Measurements from ENCODE around the gene C1QL4.

Gene C1QL4

GRCh38 chr12:49370539-49370938 is 33.6 kb upstream of the C1QL4 start:
- Histone ChIP-seq H3K4me2 (ENCODE audit: low read length) (peak overlapping the region; percentile 96; the same call in 1 of the 2 replicates), H4K20me1 (ENCODE audit: control insufficient read depth, insufficient read depth, low read depth, low read length) (peaks cover 4% of the 10 kb centered on the region; the same call in 1 of the 2 replicates), H3F3A (ENCODE audit: control insufficient read depth, insufficient read depth) (peaks cover 17% of the 10 kb centered on the region), H3K9me3 (ENCODE audit: control insufficient read depth, insufficient read depth, low read length) (no peaks in the 10 kb centered on the region), H3K4me3 (ENCODE audit: low read length) (no peak overlapping the region), H3K79me2 (ENCODE audit: control insufficient read depth, low read length) (peaks cover 76% of the 10 kb centered on the region), H3K27ac (ENCODE audit: low read depth, low read length) (no peak overlapping the region), H3K36me3 (ENCODE audit: control insufficient read depth, low read length) (peaks cover 9% of the 10 kb centered on the region; the same call in 1 of the 2 replicates), H3K9me2 (replicated peaks; ENCODE audit: control insufficient read depth, low read length) (no peaks in the 10 kb centered on the region), H3K27me3 (ENCODE audit: control insufficient read depth, low read length) (no peaks in the 10 kb centered on the region), H3K4me1 (ENCODE audit: control insufficient read depth, low read length) (peaks cover 33% of the 10 kb centered on the region)
- TF ChIP-seq EZH2phosphoT487 (IDR thresholded peaks at IDR 0.05; ENCODE audit: borderline replicate concordance, low read length), result no peak
- TF ChIP-seq, protein P1, sequence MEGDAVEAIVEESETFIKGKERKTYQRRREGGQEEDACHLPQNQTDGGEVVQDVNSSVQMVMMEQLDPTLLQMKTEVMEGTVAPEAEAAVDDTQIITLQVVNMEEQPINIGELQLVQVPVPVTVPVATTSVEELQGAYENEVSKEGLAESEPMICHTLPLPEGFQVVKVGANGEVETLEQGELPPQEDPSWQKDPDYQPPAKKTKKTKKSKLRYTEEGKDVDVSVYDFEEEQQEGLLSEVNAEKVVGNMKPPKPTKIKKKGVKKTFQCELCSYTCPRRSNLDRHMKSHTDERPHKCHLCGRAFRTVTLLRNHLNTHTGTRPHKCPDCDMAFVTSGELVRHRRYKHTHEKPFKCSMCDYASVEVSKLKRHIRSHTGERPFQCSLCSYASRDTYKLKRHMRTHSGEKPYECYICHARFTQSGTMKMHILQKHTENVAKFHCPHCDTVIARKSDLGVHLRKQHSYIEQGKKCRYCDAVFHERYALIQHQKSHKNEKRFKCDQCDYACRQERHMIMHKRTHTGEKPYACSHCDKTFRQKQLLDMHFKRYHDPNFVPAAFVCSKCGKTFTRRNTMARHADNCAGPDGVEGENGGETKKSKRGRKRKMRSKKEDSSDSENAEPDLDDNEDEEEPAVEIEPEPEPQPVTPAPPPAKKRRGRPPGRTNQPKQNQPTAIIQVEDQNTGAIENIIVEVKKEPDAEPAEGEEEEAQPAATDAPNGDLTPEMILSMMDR (IDR thresholded peaks at IDR 0.05; ENCODE audit: low read depth, low read length, poor library complexity, severe bottlenecking), result no peak

GRCh38 chr12:49369411-49370145 is 32.6 kb upstream of the C1QL4 start:
- H3K4me3 ChIP-seq (ENCODE audit: low read length), result peak overlapping the region; percentile 95
- H3K4me1 ChIP-seq (ENCODE audit: control insufficient read depth, low read length), result peaks cover 34% of the 10 kb centered on the region
- H4K20me1 ChIP-seq (ENCODE audit: control insufficient read depth, insufficient read depth, low read depth, low read length), result no peaks in the 10 kb centered on the region
- H3K79me2 ChIP-seq (ENCODE audit: control insufficient read depth, low read length), result peaks cover 68% of the 10 kb centered on the region
- H3K4me2 ChIP-seq (ENCODE audit: low read length), result peak overlapping the region; percentile 96
- H3K27ac ChIP-seq (ENCODE audit: low read depth, low read length), result 0 out of 2 replicates have a peak overlapping the region, but pooled peaks have one; percentile 5
- H3K9me2 ChIP-seq (replicated peaks; ENCODE audit: control insufficient read depth, low read length), result no peaks in the 10 kb centered on the region
- no peaks in the 10 kb centered on the region for H3K9me3 ChIP-seq (ENCODE audit: control insufficient read depth, insufficient read depth, low read length)
- TF ChIP-seq EZH2phosphoT487 (IDR thresholded peaks at IDR 0.05; ENCODE audit: borderline replicate concordance, low read length), result no peak
- TF ChIP-seq, protein P1 (IDR thresholded peaks at IDR 0.05; ENCODE audit: low read depth, low read length, poor library complexity, severe bottlenecking), result peak; percentile 50
- H3K27me3 ChIP-seq (ENCODE audit: control insufficient read depth, low read length), result no peaks in the 10 kb centered on the region
- H3F3A ChIP-seq (ENCODE audit: control insufficient read depth, insufficient read depth), result peaks cover 17% of the 10 kb centered on the region
- H3K36me3 ChIP-seq (ENCODE audit: control insufficient read depth, low read length), result peaks cover 9% of the 10 kb centered on the region; the same call in 1 of the 2 replicates

- Histone ChIP-seq H3K27me3 (ENCODE audit: control insufficient read depth, low read length) (no peaks in the 10 kb centered on the region), H3K36me3 (ENCODE audit: control insufficient read depth, low read length) (peaks cover 9% of the 10 kb centered on the region; the same call in 1 of the 2 replicates), H3K4me1 (ENCODE audit: control insufficient read depth, low read length) (peaks cover 34% of the 10 kb centered on the region), H3K4me2 (ENCODE audit: low read length) (peak overlapping the region; percentile 96), H3K9me2 (replicated peaks; ENCODE audit: control insufficient read depth, low read length) (no peaks in the 10 kb centered on the region), H3K4me3 (ENCODE audit: low read length) (peak overlapping the region; percentile 95), H3K9me3 (ENCODE audit: control insufficient read depth, insufficient read depth, low read length) (no peaks in the 10 kb centered on the region), H3K79me2 (ENCODE audit: control insufficient read depth, low read length) (peaks cover 56% of the 10 kb centered on the region), H3K27ac (ENCODE audit: low read depth, low read length) (peak overlapping the region; percentile 84), H3F3A (ENCODE audit: control insufficient read depth, insufficient read depth) (peaks cover 17% of the 10 kb centered on the region), H4K20me1 (ENCODE audit: control insufficient read depth, insufficient read depth, low read depth, low read length) (no peaks in the 10 kb centered on the region)
- TF ChIP-seq, protein P1 (IDR thresholded peaks at IDR 0.05; ENCODE audit: low read depth, low read length, poor library complexity, severe bottlenecking), result no peak
- TF ChIP-seq EZH2phosphoT487 (IDR thresholded peaks at IDR 0.05; ENCODE audit: borderline replicate concordance, low read length), result no peak
Observed at GRCh38 chr12:49368240-49368600, 31.2 kb upstream of the C1QL4 start.
